GM12865 (cell line): ENCODE results near the gene PAQR4.

Experiments
- DNase-seq: peaks from one replicate; pipeline ENCODE4 v3.0.0; 2010; ENCODE audit warnings: low read depth
- H3K4me3 ChIP-seq: 2 replicates; pipeline ENCODE4 v1.5.1; 2011; ENCODE audit warnings: mild to moderate bottlenecking, low read depth, low read length, control low read depth
- CTCF ChIP-seq: IDR thresholded peaks from 2 replicates; pipeline ENCODE4 v1.5.1; 2011; ENCODE audit warnings: low read length, control low read depth, low read depth, inconsistent platforms; ENCODE audit not compliant: insufficient read depth; ENCODE audit errors: missing control alignments

The PAQR4 gene

GRCh38 chr16:3004781-3005284 is 35.7 kb downstream of the PAQR4 start:
- DNase-seq = no peak
- no peak overlapping the region for H3K4me3 ChIP-seq
- no peak for TF ChIP-seq CTCF

GRCh38 chr16:3007059-3007956 is 38.2 kb downstream of the PAQR4 start:
- no peak for TF ChIP-seq CTCF
- H3K4me3 ChIP-seq = no peak overlapping the region
- no peak for DNase-seq

GRCh38 chr16:3007957-3008689 is 39.0 kb downstream of the PAQR4 start:
- no peak for DNase-seq
- no peak for TF ChIP-seq CTCF
- no peak overlapping the region for H3K4me3 ChIP-seq

GRCh38 chr16:3008690-3009037 is 39.5 kb downstream of the PAQR4 start:
- no peak for TF ChIP-seq CTCF
- no peak overlapping the region for H3K4me3 ChIP-seq
- no peak for DNase-seq

GRCh38 chr16:3009568-3010390 is 40.6 kb downstream of the PAQR4 start:
- no peak overlapping the region for H3K4me3 ChIP-seq
- DNase-seq = no peak
- TF ChIP-seq CTCF = no peak

GRCh38 chr16:3010510-3010909 is 41.4 kb downstream of the PAQR4 start:
- H3K4me3 ChIP-seq = no peak overlapping the region
- TF ChIP-seq CTCF = no peak
- DNase-seq = no peak
